Uterus (tissue), 4 donors: ENCODE data around the gene ASPRV1. TPM values are rescaled to one million over a fixed set of nuclear protein-coding genes. Genes with fewer than 3 reads are reported as not detected.
A peak's percentile ranks its signal among the peaks of the same experiment; 100 is the strongest.

Experiments
- DNase-seq, 2 donors: peaks; one replicate each; pipeline ENCODE4 v3.0.0-alpha.2; 2019 to 2020
- H3K27ac ChIP-seq, 2 donors: fragments of 200-600 bp; sonication (generic); 1 replicate in 1 of 2; 2 replicates in 1 of 2; pipeline ENCODE4 v1.5.1; 2016 to 2018
- H3K27me3 ChIP-seq, 2 donors: fragments of 200-600 bp; sonication (generic); one replicate each; pipeline ENCODE4 v1.5.1; 2018 to 2019; ENCODE audit warnings: control low read depth in 1 of 2
- H3K36me3 ChIP-seq, 2 donors: fragments of 200-600 bp; sonication (generic); one replicate each; pipeline ENCODE4 v1.5.1; 2019; ENCODE audit warnings: control low read depth in 1 of 2
- H3K4me1 ChIP-seq, 2 donors: fragments of 200-600 bp; sonication (generic); one replicate each; pipeline ENCODE4 v1.5.1; 2018 to 2019; ENCODE audit warnings: control low read depth in 1 of 2
- H3K4me3 ChIP-seq, 2 donors: fragments of 200-600 bp; sonication (generic); 1 replicate in 1 of 2; 2 replicates in 1 of 2; pipeline ENCODE4 v1.5.1; 2018 to 2019; ENCODE audit warnings: mild to moderate bottlenecking in 1 of 2
- H3K9me3 ChIP-seq, 2 donors: fragments of 200-600 bp; sonication (generic); one replicate each; pipeline ENCODE4 v1.5.1; 2019; ENCODE audit warnings: control low read depth in 1 of 2
- POLR2A ChIP-seq, 2 donors: fragments of 450-650 bp; IDR thresholded peaks; one replicate each; pipeline ENCODE4 v1.6.1; 2016; ENCODE audit warnings: antibody characterized with exemption in 2 of 2, mild to moderate bottlenecking in 1 of 2, moderate library complexity in 1 of 2
- intact Hi-C: fragments of 100-400 bp; cut with DNase I; formaldehyde crosslinking; loops from one replicate; pipeline ENCODE4 v1.15.1; 2023; ENCODE audit warnings: low total_unique reads
- total RNA-seq, 4 donors: library from RNA; depleted of rRNA in 3 of 4; stranded (reverse); fragments of >200 nt in 3 of 4; gene quantifications; one replicate each; pipeline versions ENCODE4 v1.1.0 to v1.2.4, GENCODE V29; 2014 to 2023
- TF ChIP-seq, protein P1 (sequence below), 4 experiments: fragments of 200-600 bp in 2 of 4; fragments of 450-650 bp in 2 of 4; sonication (generic) in 2 of 4; IDR thresholded peaks; one replicate each; pipeline ENCODE4 v1.5.1; 2016 to 2019; ENCODE audit warnings: antibody characterized with exemption in 4 of 4, mild to moderate bottlenecking in 2 of 4, moderate library complexity in 1 of 4
- donor health status: DM: yes; HTN: yes; CAD: no.

ASPRV1 gene
- total RNA-seq, 4 donors from 2014 or later = 4.4 to 8.1 (median 5.2) TPM; not detected in 1

- no peak for DNase-seq
- Histone ChIP-seq H3K27me3 (no peaks in the 10 kb centered on the region), H3K4me1 (no peaks in the 10 kb centered on the region), H3K27ac (peak overlapping the region; percentile 88 to 90), H3K9me3 (no peaks in the 10 kb centered on the region), H3K36me3 (no peaks in the 10 kb centered on the region), H3K4me3 (peak overlapping the region in 1 of 2 donors; percentile 67)
- no peak for TF ChIP-seq POLR2A (IDR thresholded peaks at IDR 0.05)
- TF ChIP-seq, protein P1, sequence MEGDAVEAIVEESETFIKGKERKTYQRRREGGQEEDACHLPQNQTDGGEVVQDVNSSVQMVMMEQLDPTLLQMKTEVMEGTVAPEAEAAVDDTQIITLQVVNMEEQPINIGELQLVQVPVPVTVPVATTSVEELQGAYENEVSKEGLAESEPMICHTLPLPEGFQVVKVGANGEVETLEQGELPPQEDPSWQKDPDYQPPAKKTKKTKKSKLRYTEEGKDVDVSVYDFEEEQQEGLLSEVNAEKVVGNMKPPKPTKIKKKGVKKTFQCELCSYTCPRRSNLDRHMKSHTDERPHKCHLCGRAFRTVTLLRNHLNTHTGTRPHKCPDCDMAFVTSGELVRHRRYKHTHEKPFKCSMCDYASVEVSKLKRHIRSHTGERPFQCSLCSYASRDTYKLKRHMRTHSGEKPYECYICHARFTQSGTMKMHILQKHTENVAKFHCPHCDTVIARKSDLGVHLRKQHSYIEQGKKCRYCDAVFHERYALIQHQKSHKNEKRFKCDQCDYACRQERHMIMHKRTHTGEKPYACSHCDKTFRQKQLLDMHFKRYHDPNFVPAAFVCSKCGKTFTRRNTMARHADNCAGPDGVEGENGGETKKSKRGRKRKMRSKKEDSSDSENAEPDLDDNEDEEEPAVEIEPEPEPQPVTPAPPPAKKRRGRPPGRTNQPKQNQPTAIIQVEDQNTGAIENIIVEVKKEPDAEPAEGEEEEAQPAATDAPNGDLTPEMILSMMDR (IDR thresholded peaks at IDR 0.05) = no peak
- intact Hi-C loops = loop anchor here (10.0 kb wide), 1 partner anchor 149 kb away; no protein-coding TSS in a partner anchor
Observed at GRCh38 chr2:69916106-69916505, 45.3 kb downstream of the ASPRV1 start.

- Histone ChIP-seq H3K27ac (peak within 1 kb of the TSS; percentile 97 to 98), H3K9me3 (no peaks in the 10 kb centered on the region), H3K36me3 (no peaks in the 10 kb centered on the region), H3K4me3 (peak within 1 kb of the TSS; percentile 67 to 97), H3K27me3 (no peaks in the 10 kb centered on the region), H3K4me1 (no peaks in the 10 kb centered on the region)
- peak; percentile 84 to 93 for TF ChIP-seq POLR2A (IDR thresholded peaks at IDR 0.05)
- TF ChIP-seq, protein P1 (IDR thresholded peaks at IDR 0.05) = no peak
- DNase-seq = no peak
- intact Hi-C loops = loop anchor here (5.0 to 10.0 kb wide), 2 partner anchors 150 to 227 kb away; no protein-coding TSS in a partner anchor
Observed at GRCh38 chr2:69914950-69915945, 46.2 kb downstream of the ASPRV1 start, which contains the start of gene MXD1. MXD1 (plus strand) TSS chr2:69915109; CDS start chr2:69915331, 222 bp downstream.

DNA sequence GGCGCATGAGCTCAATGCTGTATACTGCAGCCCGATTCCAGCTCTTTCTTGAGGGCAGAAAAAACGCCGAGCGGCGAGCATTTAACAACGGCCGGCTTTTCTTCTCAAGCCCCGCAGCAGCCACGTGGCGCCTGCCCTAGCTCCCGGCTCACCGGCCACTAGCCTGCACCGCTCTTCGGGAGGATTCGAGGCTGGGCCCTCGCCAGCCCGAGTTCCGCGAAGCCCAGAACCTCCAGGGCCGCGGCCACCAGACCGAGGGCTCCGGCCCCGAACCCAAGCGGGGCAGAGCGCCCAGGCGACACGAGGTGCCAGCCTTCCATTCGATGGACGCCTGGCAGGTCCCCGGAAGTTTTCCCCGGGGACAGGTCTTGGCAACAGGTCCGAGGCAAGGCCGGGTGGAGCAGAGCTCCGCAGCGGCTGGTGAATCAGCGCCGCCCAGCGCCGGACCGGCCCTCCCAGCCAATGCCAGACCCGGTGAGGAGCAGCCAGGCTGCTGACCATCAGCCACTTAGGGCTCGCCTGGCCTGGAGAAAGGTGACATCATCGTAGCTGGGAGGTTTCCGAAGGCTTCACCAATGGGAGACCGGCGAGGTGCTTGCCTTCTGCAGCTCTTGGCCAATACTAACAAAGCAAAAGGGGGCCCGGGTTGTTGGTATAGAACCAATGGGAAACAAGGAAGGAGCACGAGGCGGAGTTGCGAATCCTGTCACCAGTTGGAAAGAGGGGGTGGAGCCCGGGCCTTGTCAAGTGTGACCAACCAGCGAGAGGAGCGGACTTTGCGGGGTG, 47.1 kb downstream of the ASPRV1 start:
- Histone ChIP-seq H3K4me3 (peak overlapping the region; percentile 64 to 78), H3K36me3 (no peaks in the 10 kb centered on the region), H3K27ac (peak overlapping the region; percentile 97 to 98), H3K27me3 (no peaks in the 10 kb centered on the region), H3K9me3 (no peaks in the 10 kb centered on the region), H3K4me1 (no peaks in the 10 kb centered on the region)
- peak; percentile 91 to 99 for TF ChIP-seq POLR2A (IDR thresholded peaks at IDR 0.05)
- TF ChIP-seq, protein P1 (IDR thresholded peaks at IDR 0.05) = peak in 2 of 4 experiments; percentile 22 to 30
- peak; percentile 99 to 100 for DNase-seq
- intact Hi-C loops = loop anchor here (5.0 to 10.0 kb wide), 2 partner anchors 150 to 228 kb away; no protein-coding TSS in a partner anchor

DNA sequence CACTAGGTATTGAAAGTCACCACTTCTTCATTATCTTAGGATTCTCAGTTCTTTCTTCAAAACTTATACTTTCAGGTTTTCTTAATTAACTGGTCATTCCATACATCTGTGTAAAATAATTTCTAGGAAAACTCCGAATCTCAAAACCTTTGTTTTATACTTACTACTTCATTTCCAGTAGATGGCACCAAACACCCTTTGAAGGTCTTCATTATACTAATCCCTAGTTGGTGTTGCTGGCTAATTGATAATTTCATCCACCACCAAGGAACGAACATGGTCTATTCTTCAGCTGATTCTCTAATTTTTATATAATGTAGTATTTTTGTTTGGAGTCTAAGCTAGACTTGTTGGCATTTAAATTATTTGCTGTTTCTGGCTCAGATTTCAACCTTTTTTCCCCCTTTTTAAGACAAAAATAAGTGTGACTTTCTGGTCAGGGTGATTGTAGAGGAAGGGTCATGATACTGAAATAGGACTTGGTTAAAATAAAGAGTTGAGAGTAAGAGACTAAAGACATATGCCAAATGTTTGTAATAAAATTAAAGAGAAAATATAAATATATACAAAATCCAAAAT, 49.4 kb downstream of the ASPRV1 start:
- H3K27me3 ChIP-seq = no peaks in the 10 kb centered on the region
- peak overlapping the region; percentile 18 to 98 for H3K27ac ChIP-seq
- no peak overlapping the region for H3K4me3 ChIP-seq
- DNase-seq = no peak
- no peaks in the 10 kb centered on the region for H3K36me3 ChIP-seq
- H3K9me3 ChIP-seq = no peaks in the 10 kb centered on the region
- intact Hi-C loops = loop anchor here (5.0 to 10.0 kb wide), 2 partner anchors 153 to 230 kb away; no protein-coding TSS in a partner anchor
- TF ChIP-seq, protein P1 (IDR thresholded peaks at IDR 0.05) = peak; percentile 55 to 74 (median 65)
- TF ChIP-seq POLR2A (IDR thresholded peaks at IDR 0.05) = no peak
- H3K4me1 ChIP-seq = no peaks in the 10 kb centered on the region

Other genes starting within 250 kb of the ASPRV1 start
- gene ANXA4, start 219.5 kb downstream of the ASPRV1 start, total RNA-seq = 10 to 100 TPM; 17.4 to 78.5 (median 32.4) TPM
- 10 to 100 TPM in 3 of 4 donors, 1 to 10 TPM in 1; 5.6 to 23.3 (median 16.1) TPM for gene GMCL1, start 132.0 kb downstream of the ASPRV1 start, total RNA-seq
- gene SNRNP27, start 67.7 kb downstream of the ASPRV1 start, total RNA-seq = 10 to 100 TPM in 3 of 4 donors, 1 to 10 TPM in 1; 8.2 to 64.6 (median 49.9) TPM
- gene MXD1, start 46.5 kb downstream of the ASPRV1 start, total RNA-seq = 10 to 100 TPM in 1 of 4 donors, 1 to 10 TPM in 3; 6.5 to 11.3 (median 8.0) TPM
- 100 to 1,000 TPM in 2 of 4 donors, 10 to 100 TPM in 2; 55.5 to 294 (median 101) TPM for gene PCBP1, start 125.8 kb upstream of the ASPRV1 start, total RNA-seq
- 10 to 100 TPM; 10.3 to 45.7 (median 23.8) TPM for gene C2orf42, start 229.4 kb upstream of the ASPRV1 start, total RNA-seq